GM19395 (cell line): ENCODE measurements around the gene SGCA.

Experiments
- ATAC-seq: cut with Tn5 transposase; IDR thresholded peaks from one replicate; pipeline ENCODE4 v1.9.1; 2021; ENCODE audit warnings: mild to moderate bottlenecking, moderate library complexity; ENCODE audit not compliant: unreplicated experiment

The SGCA gene

GRCh38 chr17:50165867-50166517 lies at the start of gene SGCA:
Gene SGCA (plus strand): TSS chr17:50166005. CDS start chr17:50166041, 36 bp downstream.
- no peak for ATAC-seq

DNA sequence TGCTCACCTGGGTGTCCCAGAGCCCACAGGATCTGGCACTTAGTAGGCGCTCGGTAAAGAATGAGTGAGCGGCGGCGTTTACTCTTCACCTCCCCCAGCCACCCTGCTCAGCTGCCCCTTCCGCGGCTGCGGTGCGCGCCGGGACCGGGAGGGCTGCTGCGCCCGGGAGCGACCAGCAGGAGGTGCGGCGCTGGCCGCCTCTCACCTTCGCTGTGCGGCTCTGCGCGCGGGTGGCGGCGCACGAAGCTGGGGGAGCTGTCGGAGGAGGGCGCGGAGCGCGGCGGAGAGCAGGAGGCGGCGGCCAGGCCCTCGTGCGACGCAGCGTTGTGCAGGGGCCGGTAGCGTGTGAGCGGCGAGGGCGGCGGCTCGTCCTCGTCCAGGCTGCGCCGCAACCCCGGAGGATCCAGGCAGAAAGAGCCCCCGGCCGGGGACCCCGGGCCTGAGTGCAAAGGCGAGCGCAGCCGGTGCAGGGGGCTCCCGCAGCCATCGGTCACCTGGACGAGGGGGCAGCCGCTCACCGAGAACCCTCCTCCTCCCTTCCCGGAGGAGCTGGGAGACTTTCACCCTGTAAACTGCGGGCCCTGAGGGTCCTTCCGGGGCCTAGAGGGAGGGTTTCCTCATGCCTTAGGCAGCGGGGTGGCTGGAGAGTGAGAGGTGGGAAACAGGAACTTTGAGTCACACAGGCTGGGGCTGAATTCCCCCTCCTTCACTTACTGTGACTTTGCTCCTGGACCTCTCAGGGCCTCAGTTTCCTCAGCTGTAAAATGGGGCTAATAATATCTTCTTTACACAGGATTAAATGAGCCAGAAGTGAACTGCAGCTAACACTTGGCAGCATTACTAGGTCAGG lies 48.4 kb upstream of the SGCA start:
- no peak for ATAC-seq

GRCh38 chr17:50118076-50118827 lies 47.6 kb upstream of the SGCA start:
- no peak for ATAC-seq

DNA sequence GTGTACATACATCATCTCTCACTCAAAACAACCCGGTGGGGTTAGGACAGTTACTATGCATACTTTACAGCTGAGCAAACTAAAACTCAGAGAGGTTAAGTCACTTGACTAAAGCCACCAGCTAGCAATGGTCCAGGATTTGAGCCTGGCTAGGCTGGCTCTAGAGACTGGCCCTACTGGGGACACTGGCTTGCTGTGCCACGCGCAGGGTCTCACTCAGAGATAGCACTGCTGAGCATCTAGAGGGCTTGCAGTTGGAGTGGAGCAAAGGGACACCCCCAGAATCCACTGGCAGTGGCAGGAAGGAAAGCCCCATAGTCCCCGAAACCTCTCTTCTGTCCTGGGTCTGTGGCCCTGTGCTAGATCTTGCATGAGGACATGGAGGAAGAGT lies 47.0 kb upstream of the SGCA start:
- no peak for ATAC-seq

- no peak for ATAC-seq
Observed at GRCh38 chr17:50120475-50121253, 45.1 kb upstream of the SGCA start.

DNA sequence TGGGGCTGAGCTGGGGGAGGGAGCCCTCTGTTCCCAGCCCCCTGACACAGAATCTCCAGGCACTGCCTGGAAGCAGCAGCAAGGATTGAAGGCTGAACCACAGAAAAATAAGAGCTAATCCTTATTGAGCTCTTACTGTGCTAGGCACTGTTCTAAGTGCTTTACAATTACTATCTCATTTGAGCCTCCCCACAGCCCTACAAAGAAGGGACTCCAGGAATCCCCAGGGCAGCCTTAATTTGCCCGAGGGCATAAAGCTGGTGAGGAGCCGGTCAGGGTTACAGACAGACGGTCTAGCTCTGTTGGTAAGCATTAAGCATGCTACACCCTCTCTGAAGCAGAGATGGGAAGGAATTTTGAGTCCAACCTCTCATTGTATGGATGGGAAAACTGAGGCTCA lies 42.9 kb upstream of the SGCA start:
- ATAC-seq: no peak

- no peak for ATAC-seq
Observed at GRCh38 chr17:50123649-50124349, 42.0 kb upstream of the SGCA start.

- no peak for ATAC-seq
Observed at GRCh38 chr17:50125420-50125997, 40.3 kb upstream of the SGCA start.

- ATAC-seq: no peak
Observed at GRCh38 chr17:50127697-50128361, 38.0 kb upstream of the SGCA start.

GRCh38 chr17:50128441-50129352 lies 37.1 kb upstream of the SGCA start:
- no peak for ATAC-seq

DNA sequence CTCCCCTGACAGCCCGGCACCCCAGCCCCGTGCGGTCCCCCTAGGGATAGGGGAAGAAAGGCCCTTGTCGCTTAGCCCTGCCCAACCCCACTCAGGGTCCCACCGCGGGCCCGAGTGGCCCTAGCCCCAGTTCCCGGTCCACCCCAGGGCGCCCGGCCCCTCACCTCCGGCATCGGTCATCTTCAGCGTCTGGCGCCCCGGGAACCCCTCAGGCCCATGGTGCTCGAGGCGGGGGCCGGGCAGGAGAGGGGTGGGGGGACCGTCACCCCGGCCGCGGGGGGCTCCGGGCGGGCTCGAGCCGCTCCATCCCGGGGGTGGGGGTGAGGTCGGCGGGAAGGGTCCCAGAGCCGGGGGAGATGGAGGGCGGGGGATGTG lies 36.5 kb upstream of the SGCA start:
- no peak for ATAC-seq

DNA sequence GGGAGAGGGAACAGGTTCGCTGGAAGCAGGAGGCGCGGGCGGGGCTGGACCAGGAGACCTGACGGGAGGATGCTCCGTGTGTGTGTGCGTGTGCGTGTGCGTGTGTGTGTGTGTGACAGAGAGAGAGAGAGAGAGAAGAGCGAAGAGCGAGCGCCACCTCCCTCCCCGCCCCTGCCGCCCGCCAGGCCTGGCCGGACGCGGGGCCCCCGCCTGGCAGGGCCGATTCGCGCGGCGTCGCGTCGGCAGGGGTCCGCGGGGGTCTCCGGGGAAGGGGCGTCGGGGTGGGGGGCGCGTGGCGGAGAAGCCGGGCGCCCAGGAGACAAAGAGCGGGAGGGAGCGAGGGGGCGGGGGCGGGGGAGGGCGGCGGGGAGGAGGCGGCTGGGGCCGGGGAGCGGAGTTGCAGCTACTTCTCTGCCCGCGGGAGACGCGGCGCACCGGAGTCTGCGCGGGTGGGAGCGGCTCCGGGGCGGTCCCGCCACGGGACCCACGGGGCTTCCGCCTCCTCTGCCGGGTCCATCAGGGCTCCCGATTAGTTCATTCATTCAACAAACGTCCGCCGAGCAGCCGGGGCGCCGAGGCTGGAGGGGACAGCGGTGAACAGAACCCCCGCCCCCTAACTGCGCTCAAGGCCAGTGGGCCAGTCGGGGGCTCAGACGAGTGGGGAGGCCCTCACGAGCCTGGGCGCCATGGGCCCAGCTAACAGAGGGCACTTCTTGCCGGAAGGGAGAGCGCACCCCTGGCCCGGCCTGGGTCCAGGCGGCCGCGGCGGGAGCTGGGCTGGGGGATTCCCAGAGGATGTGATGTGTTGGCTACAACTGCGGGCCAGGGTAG lies 35.9 kb upstream of the SGCA start, which contains the start of gene SAMD14:
Gene SAMD14 (minus strand): TSS at position 433 of the 831 bp plus-strand sequence. CDS start 5,201 bp downstream, outside the sequence.
- ATAC-seq: no peak

- no peak for ATAC-seq
Observed at GRCh38 chr17:50130559-50131305, 35.1 kb upstream of the SGCA start.

DNA sequence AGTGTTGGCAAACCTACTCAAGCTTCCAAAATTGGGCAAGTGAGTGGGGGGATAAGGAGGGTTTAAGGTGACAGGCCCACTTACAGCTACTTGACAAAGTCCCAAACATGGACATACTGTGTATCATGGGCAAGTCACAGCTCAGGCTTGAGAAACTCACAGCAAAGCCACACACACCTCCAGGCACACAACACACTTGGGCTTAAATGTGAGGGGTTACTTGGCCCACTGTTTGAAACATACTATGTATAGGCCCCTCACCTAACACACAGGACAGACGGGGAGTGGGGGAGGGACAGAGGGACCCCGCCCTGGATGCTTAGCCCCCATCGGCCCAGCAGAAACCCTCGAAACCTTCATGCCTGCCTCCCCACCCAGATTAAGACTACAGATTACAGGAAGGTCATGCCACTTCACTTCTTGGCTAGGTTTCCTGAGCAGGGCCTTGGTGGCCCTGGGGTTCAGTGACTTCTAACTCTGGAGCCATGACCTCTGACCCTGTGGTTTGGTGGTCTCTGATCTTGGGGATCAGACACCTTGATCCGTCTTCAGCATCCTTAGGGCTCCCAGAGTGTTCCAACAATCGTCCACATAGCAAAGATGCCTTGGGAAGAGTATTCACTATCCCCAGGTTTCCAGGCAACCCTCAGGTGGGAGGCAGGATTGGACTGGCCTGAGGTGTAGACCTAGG lies 33.6 kb upstream of the SGCA start:
- no peak for ATAC-seq

- ATAC-seq: no peak
Observed at GRCh38 chr17:50133028-50133768, 32.6 kb upstream of the SGCA start.

GRCh38 chr17:50133769-50134099 lies 32.1 kb upstream of the SGCA start:
- ATAC-seq: no peak
